HUES6 (cell line): ENCODE measurements around the gene FOXO6.

Experiments used
- H3K27ac ChIP-seq: 2 replicates; pipeline ENCODE4 v1.7.0; 2013; ENCODE audit warnings: low read depth, mild to moderate bottlenecking, low read length, inconsistent platforms
- H3K27me3 ChIP-seq: 2 replicates; pipeline ENCODE4 v1.6.1; 2013; ENCODE audit warnings: low read length; ENCODE audit not compliant: control insufficient read depth, insufficient read depth
- H3K36me3 ChIP-seq: 2 replicates; pipeline ENCODE4 v1.6.1; 2013; ENCODE audit warnings: low read length; ENCODE audit not compliant: control insufficient read depth, insufficient read depth
- H3K4me1 ChIP-seq: 2 replicates; pipeline ENCODE4 v1.6.1; 2013; ENCODE audit warnings: low read length; ENCODE audit not compliant: control insufficient read depth, insufficient read depth
- H3K4me3 ChIP-seq: 2 replicates; pipeline ENCODE4 v1.5.1; 2013; ENCODE audit warnings: low read depth, low read length
- H3K9ac ChIP-seq: one replicate; pipeline ENCODE4 v1.6.1; 2013; ENCODE audit warnings: mild to moderate bottlenecking, low read length
- H3K9me3 ChIP-seq: 2 replicates; pipeline ENCODE4 v1.6.1; 2013; ENCODE audit warnings: low read depth, low read length; ENCODE audit not compliant: control insufficient read depth, insufficient read depth

Gene FOXO6

GRCh38 chr1:41430069-41430468 lies 68.8 kb downstream of the FOXO6 start:
- Histone ChIP-seq H3K4me3 (no peak overlapping the region), H3K36me3 (no peaks in the 10 kb centered on the region), H3K27me3 (peaks cover 6% of the 10 kb centered on the region; the same call in 1 of the 2 replicates), H3K27ac (no peak overlapping the region), H3K9me3 (no peaks in the 10 kb centered on the region), H3K9ac (no peak overlapping the region), H3K4me1 (peaks cover 24% of the 10 kb centered on the region)

GRCh38 chr1:41430582-41430981 lies 69.3 kb downstream of the FOXO6 start:
- peaks cover 6% of the 10 kb centered on the region; the same call in 1 of the 2 replicates for H3K27me3 ChIP-seq
- no peak overlapping the region for H3K4me3 ChIP-seq
- H3K4me1 ChIP-seq, result peaks cover 29% of the 10 kb centered on the region
- H3K9me3 ChIP-seq, result no peaks in the 10 kb centered on the region
- H3K36me3 ChIP-seq, result no peaks in the 10 kb centered on the region
- no peak overlapping the region for H3K27ac ChIP-seq
- H3K9ac ChIP-seq, result no peak overlapping the region

- Histone ChIP-seq H3K27me3 (peaks cover 6% of the 10 kb centered on the region; the same call in 1 of the 2 replicates), H3K36me3 (no peaks in the 10 kb centered on the region), H3K9me3 (no peaks in the 10 kb centered on the region), H3K27ac (no peak overlapping the region), H3K4me3 (no peak overlapping the region), H3K4me1 (peaks cover 41% of the 10 kb centered on the region), H3K9ac (no peak overlapping the region)
Observed at GRCh38 chr1:41431490-41432350, 70.5 kb downstream of the FOXO6 start.
